GM23338 (cell line): ENCODE data around the gene DHRS7C. TPM values are rescaled to one million over a fixed set of nuclear protein-coding genes. Genes with fewer than 3 reads are reported as not detected.

Source experiments
- CREB1 ChIP-seq: fragments of 250-450 bp; sonication (Bioruptor Pico); IDR thresholded peaks from 2 replicates; pipeline ENCODE4 v1.5.0; 2020; ENCODE audit warnings: low read depth, mild to moderate bottlenecking, moderate library complexity
- ETS1 ChIP-seq: IDR thresholded peaks from 2 replicates; pipeline ENCODE4 v1.6.1; 2016; ENCODE audit warnings: antibody characterized with exemption
- EZH2phosphoT487 ChIP-seq: fragments of 200-600 bp; sonication (generic); IDR thresholded peaks from one replicate; pipeline ENCODE4 v1.8.1; 2018; ENCODE audit warnings: antibody characterized with exemption; ENCODE audit not compliant: unreplicated experiment
- JUNB ChIP-seq: IDR thresholded peaks from one replicate; pipeline ENCODE4 v1.6.1; 2016; ENCODE audit warnings: antibody characterized with exemption; ENCODE audit not compliant: unreplicated experiment
- NANOG ChIP-seq: IDR thresholded peaks from 2 replicates; pipeline ENCODE4 v1.6.1; 2016; ENCODE audit warnings: antibody characterized with exemption, borderline replicate concordance
- REST ChIP-seq: IDR thresholded peaks from one replicate; pipeline ENCODE4 v1.6.1; 2018; ENCODE audit warnings: antibody characterized with exemption; ENCODE audit not compliant: unreplicated experiment
- STAT1 ChIP-seq: IDR thresholded peaks from one replicate; pipeline ENCODE4 v1.6.1; 2016; ENCODE audit warnings: antibody characterized with exemption; ENCODE audit not compliant: unreplicated experiment
- ZNF114 ChIP-seq: fragments of 250-450 bp; sonication (Bioruptor Pico); IDR thresholded peaks from 2 replicates; pipeline ENCODE4 v1.5.0; 2020; ENCODE audit warnings: mild to moderate bottlenecking, moderate library complexity
- polyA plus RNA-seq: library from polyadenylated mRNA; unstranded; fragments of >200 nt; fragmentation: Nextera tagmentation; extraction: Ambion mirVana; gene quantifications from 2 replicates; pipeline ENCODE4 v1.2.1, GENCODE V29; 2016
- total RNA-seq: library from RNA; depleted of rRNA; stranded (reverse); fragments of >200 nt; shearing (Covaris generic); gene quantifications from 2 replicates; pipeline ENCODE4 v1.2.3, GENCODE V29; 2014
- TF ChIP-seq, protein P1 (sequence below): fragments of 250-450 bp; sonication (Bioruptor Pico); IDR thresholded peaks from 2 replicates; pipeline ENCODE4 v1.5.0; 2020; ENCODE audit warnings: mild to moderate bottlenecking, moderate library complexity

The DHRS7C gene
- total and polyA plus RNA-seq, 2 experiments from 2014 or later: not detected

- TF ChIP-seq, protein P1, sequence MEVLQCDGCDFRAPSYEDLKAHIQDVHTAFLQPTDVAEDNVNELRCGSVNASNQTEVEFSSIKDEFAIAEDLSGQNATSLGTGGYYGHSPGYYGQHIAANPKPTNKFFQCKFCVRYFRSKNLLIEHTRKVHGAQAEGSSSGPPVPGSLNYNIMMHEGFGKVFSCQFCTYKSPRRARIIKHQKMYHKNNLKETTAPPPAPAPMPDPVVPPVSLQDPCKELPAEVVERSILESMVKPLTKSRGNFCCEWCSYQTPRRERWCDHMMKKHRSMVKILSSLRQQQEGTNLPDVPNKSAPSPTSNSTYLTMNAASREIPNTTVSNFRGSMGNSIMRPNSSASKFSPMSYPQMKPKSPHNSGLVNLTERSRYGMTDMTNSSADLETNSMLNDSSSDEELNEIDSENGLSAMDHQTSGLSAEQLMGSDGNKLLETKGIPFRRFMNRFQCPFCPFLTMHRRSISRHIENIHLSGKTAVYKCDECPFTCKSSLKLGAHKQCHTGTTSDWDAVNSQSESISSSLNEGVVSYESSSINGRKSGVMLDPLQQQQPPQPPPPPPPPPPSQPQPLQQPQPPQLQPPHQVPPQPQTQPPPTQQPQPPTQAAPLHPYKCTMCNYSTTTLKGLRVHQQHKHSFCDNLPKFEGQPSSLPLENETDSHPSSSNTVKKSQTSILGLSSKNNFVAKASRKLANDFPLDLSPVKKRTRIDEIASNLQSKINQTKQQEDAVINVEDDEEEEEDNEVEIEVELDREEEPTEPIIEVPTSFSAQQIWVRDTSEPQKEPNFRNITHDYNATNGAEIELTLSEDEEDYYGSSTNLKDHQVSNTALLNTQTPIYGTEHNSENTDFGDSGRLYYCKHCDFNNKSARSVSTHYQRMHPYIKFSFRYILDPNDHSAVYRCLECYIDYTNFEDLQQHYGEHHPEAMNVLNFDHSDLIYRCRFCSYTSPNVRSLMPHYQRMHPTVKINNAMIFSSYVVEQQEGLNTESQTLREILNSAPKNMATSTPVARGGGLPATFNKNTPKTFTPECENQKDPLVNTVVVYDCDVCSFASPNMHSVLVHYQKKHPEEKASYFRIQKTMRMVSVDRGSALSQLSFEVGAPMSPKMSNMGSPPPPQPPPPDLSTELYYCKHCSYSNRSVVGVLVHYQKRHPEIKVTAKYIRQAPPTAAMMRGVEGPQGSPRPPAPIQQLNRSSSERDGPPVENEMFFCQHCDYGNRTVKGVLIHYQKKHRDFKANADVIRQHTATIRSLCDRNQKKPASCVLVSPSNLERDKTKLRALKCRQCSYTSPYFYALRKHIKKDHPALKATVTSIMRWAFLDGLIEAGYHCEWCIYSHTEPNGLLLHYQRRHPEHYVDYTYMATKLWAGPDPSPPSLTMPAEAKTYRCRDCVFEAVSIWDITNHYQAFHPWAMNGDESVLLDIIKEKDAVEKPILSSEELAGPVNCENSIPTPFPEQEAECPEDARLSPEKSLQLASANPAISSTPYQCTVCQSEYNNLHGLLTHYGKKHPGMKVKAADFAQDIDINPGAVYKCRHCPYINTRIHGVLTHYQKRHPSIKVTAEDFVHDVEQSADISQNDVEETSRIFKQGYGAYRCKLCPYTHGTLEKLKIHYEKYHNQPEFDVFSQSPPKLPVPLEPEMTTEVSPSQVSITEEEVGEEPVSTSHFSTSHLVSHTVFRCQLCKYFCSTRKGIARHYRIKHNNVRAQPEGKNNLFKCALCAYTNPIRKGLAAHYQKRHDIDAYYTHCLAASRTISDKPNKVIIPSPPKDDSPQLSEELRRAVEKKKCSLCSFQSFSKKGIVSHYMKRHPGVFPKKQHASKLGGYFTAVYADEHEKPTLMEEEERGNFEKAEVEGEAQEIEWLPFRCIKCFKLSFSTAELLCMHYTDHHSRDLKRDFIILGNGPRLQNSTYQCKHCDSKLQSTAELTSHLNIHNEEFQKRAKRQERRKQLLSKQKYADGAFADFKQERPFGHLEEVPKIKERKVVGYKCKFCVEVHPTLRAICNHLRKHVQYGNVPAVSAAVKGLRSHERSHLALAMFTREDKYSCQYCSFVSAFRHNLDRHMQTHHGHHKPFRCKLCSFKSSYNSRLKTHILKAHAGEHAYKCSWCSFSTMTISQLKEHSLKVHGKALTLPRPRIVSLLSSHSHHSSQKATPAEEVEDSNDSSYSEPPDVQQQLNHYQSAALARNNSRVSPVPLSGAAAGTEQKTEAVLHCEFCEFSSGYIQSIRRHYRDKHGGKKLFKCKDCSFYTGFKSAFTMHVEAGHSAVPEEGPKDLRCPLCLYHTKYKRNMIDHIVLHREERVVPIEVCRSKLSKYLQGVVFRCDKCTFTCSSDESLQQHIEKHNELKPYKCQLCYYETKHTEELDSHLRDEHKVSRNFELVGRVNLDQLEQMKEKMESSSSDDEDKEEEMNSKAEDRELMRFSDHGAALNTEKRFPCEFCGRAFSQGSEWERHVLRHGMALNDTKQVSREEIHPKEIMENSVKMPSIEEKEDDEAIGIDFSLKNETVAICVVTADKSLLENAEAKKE (CRISPR knock-in tag): no peak
- no peak for TF ChIP-seq STAT1
- no peak for TF ChIP-seq JUNB
- no peak for TF ChIP-seq REST
- TF ChIP-seq CREB1: no peak
- no peak for TF ChIP-seq EZH2phosphoT487
- no peak for TF ChIP-seq ETS1
- no peak for TF ChIP-seq ZNF114 (CRISPR knock-in tag)
- TF ChIP-seq NANOG: no peak
These were observed 38.0 kb upstream of the DHRS7C start (continued) for GRCh38 chr17:9829343-9829742.
